ENCODE data around the gene EBP. TPM values are rescaled to one million over a fixed set of nuclear protein-coding genes. Genes with fewer than 3 reads are reported as not detected.
A peak's percentile ranks its signal among the peaks of the same experiment; 100 is the strongest.

EBP gene
- total RNA-seq, 1 donor from 2014 or later = 66.0 TPM

DNA sequence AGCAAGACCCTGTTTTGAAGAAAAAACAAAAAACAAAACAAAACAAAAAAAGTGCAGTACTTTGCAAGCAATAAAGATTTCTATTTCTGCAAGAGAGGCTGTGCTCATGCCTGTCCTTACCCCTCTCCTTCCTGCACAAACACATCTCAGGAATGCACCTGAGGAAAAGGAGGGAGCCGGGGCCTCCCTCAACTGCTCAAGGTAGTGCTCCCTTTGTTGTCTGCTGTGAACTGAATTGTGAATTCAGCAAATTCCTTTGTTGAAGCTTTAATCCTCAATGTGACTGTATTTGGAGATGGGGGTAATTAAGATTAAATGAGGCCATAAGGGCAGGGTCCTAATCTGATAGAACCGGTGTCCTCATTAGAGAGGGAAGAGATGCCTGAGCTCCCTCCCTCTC is 31.7 kb upstream of the EBP start:
- Mint-ChIP-seq H3K27me3 (ENCODE audit: low read depth, unreplicated experiment) (no peaks in the 10 kb centered on the region), H3K4me3 (ENCODE audit: unreplicated experiment) (no peak overlapping the region), H3K9me3 (ENCODE audit: unreplicated experiment) (peaks cover 2% of the 10 kb centered on the region), H3K27ac (ENCODE audit: unreplicated experiment) (no peak overlapping the region), H3K36me3 (ENCODE audit: low read depth, unreplicated experiment) (peaks cover 4% of the 10 kb centered on the region), H3K4me1 (ENCODE audit: low read depth, unreplicated experiment) (peaks cover 16% of the 10 kb centered on the region)
- Histone ChIP-seq H3K9ac (ENCODE audit: low read length) (peak overlapping the region; percentile 46), H3K27ac (ENCODE audit: low read depth, low read length) (peak overlapping the region; percentile 55), H3K4me3 (ENCODE audit: insufficient read depth, low read depth, low read length) (no peak overlapping the region), H3K4me1 (ENCODE audit: insufficient read depth, low read length) (peaks cover 32% of the 10 kb centered on the region), H2AFZ (ENCODE audit: low read depth, low read length) (no peak overlapping the region), H3K27me3 (ENCODE audit: insufficient read depth, low read length) (no peaks in the 10 kb centered on the region), H3K9me3 (ENCODE audit: insufficient read depth, low read depth, low read length) (no peaks in the 10 kb centered on the region), H4K20me1 (ENCODE audit: insufficient read depth, low read length) (no peaks in the 10 kb centered on the region), H3K36me3 (ENCODE audit: insufficient read depth, low read length) (peaks cover 8% of the 10 kb centered on the region), H3K4me2 (ENCODE audit: low read length) (no peak overlapping the region), H3K79me2 (ENCODE audit: insufficient read depth, low read length) (no peaks in the 10 kb centered on the region)
- no peak for DNase-seq (ENCODE audit: low read depth)
- TF ChIP-seq, protein P1, sequence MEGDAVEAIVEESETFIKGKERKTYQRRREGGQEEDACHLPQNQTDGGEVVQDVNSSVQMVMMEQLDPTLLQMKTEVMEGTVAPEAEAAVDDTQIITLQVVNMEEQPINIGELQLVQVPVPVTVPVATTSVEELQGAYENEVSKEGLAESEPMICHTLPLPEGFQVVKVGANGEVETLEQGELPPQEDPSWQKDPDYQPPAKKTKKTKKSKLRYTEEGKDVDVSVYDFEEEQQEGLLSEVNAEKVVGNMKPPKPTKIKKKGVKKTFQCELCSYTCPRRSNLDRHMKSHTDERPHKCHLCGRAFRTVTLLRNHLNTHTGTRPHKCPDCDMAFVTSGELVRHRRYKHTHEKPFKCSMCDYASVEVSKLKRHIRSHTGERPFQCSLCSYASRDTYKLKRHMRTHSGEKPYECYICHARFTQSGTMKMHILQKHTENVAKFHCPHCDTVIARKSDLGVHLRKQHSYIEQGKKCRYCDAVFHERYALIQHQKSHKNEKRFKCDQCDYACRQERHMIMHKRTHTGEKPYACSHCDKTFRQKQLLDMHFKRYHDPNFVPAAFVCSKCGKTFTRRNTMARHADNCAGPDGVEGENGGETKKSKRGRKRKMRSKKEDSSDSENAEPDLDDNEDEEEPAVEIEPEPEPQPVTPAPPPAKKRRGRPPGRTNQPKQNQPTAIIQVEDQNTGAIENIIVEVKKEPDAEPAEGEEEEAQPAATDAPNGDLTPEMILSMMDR (IDR thresholded peaks at IDR 0.05; ENCODE audit: insufficient read depth, low read depth, low read length) = no peak
- no peak for TF ChIP-seq EZH2 (IDR thresholded peaks at IDR 0.05; ENCODE audit: insufficient read depth, low read length)
- no peak for FAIRE-seq

DNA sequence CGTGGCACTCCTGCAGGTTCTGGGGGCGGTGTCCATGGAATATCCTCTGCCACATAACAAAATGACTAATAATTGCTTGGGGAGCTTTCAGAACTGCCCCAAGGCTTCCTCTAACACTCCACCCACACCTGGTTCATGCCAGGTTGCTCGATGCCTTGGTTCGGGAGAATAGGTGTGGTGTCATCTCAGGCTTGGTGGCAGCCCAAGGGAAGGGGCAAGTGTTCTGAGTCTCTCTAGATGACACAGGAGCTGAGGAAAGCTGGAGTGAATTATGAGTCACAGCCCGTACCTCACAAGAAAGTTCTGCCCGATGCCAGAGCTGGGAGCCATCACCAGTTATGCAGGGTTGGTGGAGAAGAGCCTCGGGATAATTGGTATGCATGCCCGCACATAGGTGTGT is 30.9 kb upstream of the EBP start:
- no peak overlapping the region for H2AFZ ChIP-seq (ENCODE audit: low read depth, low read length)
- FAIRE-seq (no peak), DNase-seq (ENCODE audit: low read depth) (no peak)
- peak overlapping the region; percentile 46 for H3K9ac ChIP-seq (ENCODE audit: low read length)
- no peaks in the 10 kb centered on the region for H3K79me2 ChIP-seq (ENCODE audit: insufficient read depth, low read length)
- peak overlapping the region; percentile 19 for H3K4me2 ChIP-seq (ENCODE audit: low read length)
- TF ChIP-seq, protein P1 (IDR thresholded peaks at IDR 0.05; ENCODE audit: insufficient read depth, low read depth, low read length) = no peak
- TF ChIP-seq EZH2 (IDR thresholded peaks at IDR 0.05; ENCODE audit: insufficient read depth, low read length) = no peak
- H3K27me3 ChIP-seq (ENCODE audit: insufficient read depth, low read length) = no peaks in the 10 kb centered on the region
- H4K20me1 ChIP-seq (ENCODE audit: insufficient read depth, low read length) = no peaks in the 10 kb centered on the region
- H3K4me1 Mint-ChIP-seq (ENCODE audit: low read depth, unreplicated experiment) = peaks cover 16% of the 10 kb centered on the region
- peaks cover 2% of the 10 kb centered on the region for H3K9me3 Mint-ChIP-seq (ENCODE audit: unreplicated experiment)
- no peak overlapping the region for H3K27ac Mint-ChIP-seq (ENCODE audit: unreplicated experiment)
- H3K27me3 Mint-ChIP-seq (ENCODE audit: low read depth, unreplicated experiment) = no peaks in the 10 kb centered on the region
- peaks cover 32% of the 10 kb centered on the region for H3K4me1 ChIP-seq (ENCODE audit: insufficient read depth, low read length)
- no peaks in the 10 kb centered on the region for H3K9me3 ChIP-seq (ENCODE audit: insufficient read depth, low read depth, low read length)
- H3K27ac ChIP-seq (ENCODE audit: low read depth, low read length) = peak overlapping the region; percentile 55
- no peak overlapping the region for H3K4me3 ChIP-seq (ENCODE audit: insufficient read depth, low read depth, low read length)
- peaks cover 4% of the 10 kb centered on the region for H3K36me3 Mint-ChIP-seq (ENCODE audit: low read depth, unreplicated experiment)
- H3K4me3 Mint-ChIP-seq (ENCODE audit: unreplicated experiment) = no peak overlapping the region
- H3K36me3 ChIP-seq (ENCODE audit: insufficient read depth, low read length) = peaks cover 4% of the 10 kb centered on the region

DNA sequence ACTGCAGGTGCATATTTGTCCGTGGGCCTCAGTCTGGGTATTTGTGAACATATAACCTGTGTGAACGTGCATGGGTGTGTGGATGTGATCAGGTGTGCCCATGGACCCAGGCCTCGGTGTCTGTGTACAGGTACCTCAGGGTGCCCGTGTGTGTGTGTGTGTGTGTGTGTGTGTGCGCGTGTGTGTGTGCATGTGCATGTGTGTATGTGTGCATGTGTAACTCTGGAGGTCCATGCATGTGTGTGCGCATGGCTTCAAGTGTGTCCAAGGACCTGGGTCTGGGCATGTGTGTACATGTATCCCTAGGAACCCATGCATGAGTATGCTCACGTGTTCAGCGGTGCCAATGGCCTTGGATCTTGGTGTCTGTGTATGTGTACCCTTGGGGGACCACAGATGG is 29.8 kb upstream of the EBP start:
- FAIRE-seq = peak; percentile 73
- H3K9ac ChIP-seq (ENCODE audit: low read length) = peak overlapping the region; percentile 43
- peak overlapping the region; percentile 57 for H3K4me2 ChIP-seq (ENCODE audit: low read length)

More for the DNA sequence above, 29.8 kb upstream of the EBP start:
- H3K27ac ChIP-seq (ENCODE audit: low read depth, low read length) = peak overlapping the region; percentile 60
- Mint-ChIP-seq H3K27ac (ENCODE audit: unreplicated experiment) (peak overlapping the region; percentile 78), H3K27me3 (ENCODE audit: low read depth, unreplicated experiment) (no peaks in the 10 kb centered on the region), H3K9me3 (ENCODE audit: unreplicated experiment) (peaks cover 2% of the 10 kb centered on the region), H3K4me1 (ENCODE audit: low read depth, unreplicated experiment) (peaks cover 17% of the 10 kb centered on the region), H3K36me3 (ENCODE audit: low read depth, unreplicated experiment) (peaks cover 4% of the 10 kb centered on the region), H3K4me3 (ENCODE audit: unreplicated experiment) (no peak overlapping the region)
- H2AFZ ChIP-seq (ENCODE audit: low read depth, low read length) = peak overlapping the region; percentile 10
- no peaks in the 10 kb centered on the region for H4K20me1 ChIP-seq (ENCODE audit: insufficient read depth, low read length)
- TF ChIP-seq, protein P1 (IDR thresholded peaks at IDR 0.05; ENCODE audit: insufficient read depth, low read depth, low read length) = no peak
- TF ChIP-seq EZH2 (IDR thresholded peaks at IDR 0.05; ENCODE audit: insufficient read depth, low read length) = no peak
- no peak for DNase-seq (ENCODE audit: low read depth)
- H3K4me3 ChIP-seq (ENCODE audit: insufficient read depth, low read depth, low read length) = no peak overlapping the region
- peaks cover 35% of the 10 kb centered on the region for H3K4me1 ChIP-seq (ENCODE audit: insufficient read depth, low read length)
- no peaks in the 10 kb centered on the region for H3K9me3 ChIP-seq (ENCODE audit: insufficient read depth, low read depth, low read length)
- no peaks in the 10 kb centered on the region for H3K27me3 ChIP-seq (ENCODE audit: insufficient read depth, low read length)
- no peaks in the 10 kb centered on the region for H3K36me3 ChIP-seq (ENCODE audit: insufficient read depth, low read length)
- H3K79me2 ChIP-seq (ENCODE audit: insufficient read depth, low read length) = no peaks in the 10 kb centered on the region
